ENCODE measurements around the gene ENOPH1. TPM values are rescaled to one million over a fixed set of nuclear protein-coding genes. Genes with fewer than 3 reads are reported as not detected.
A peak's percentile ranks its signal among the peaks of the same experiment; 100 is the strongest.
"Not testable (repeated sequence)": the region's sequence is repeated elsewhere in the genome, so short reads cannot be mapped to it uniquely, and the experiment has no call there.

Gene ENOPH1
- total RNA-seq, 1 donor, result 38.4 TPM

- peak; percentile 54 for DNase-seq (ENCODE audit: insufficient read length, low spot score, missing footprints)
- no peaks in the 10 kb centered on the region for H3K36me3 ChIP-seq (ENCODE audit: insufficient read depth, low read length)
These were observed 26.7 kb upstream of the ENOPH1 start for GRCh38 chr4:82403725-82404124.

GRCh38 chr4:82415061-82415460 is 15.3 kb upstream of the ENOPH1 start:
- not testable (repeated sequence) for H2AFZ ChIP-seq (ENCODE audit: low read length); H3K4me1 ChIP-seq (ENCODE audit: insufficient read depth, low read length); H3K27ac ChIP-seq (ENCODE audit: low read depth, low read length); H3K9me3 ChIP-seq (ENCODE audit: low read depth, low read length); H3K79me2 ChIP-seq (ENCODE audit: insufficient read depth, low read length); H3K36me3 ChIP-seq (ENCODE audit: insufficient read depth, low read length); H3K4me2 ChIP-seq (ENCODE audit: insufficient read depth, low read length); H3K4me3 ChIP-seq (ENCODE audit: insufficient read depth, low read length); H4K20me1 ChIP-seq (ENCODE audit: insufficient read depth, low read length); DNase-seq (ENCODE audit: insufficient read length, low spot score, missing footprints)
- H3K27me3 ChIP-seq (ENCODE audit: insufficient read depth, low read length), result peaks cover 10% of the 10 kb centered on the region

More at GRCh38 chr4:82403725-82404124, 26.7 kb upstream of the ENOPH1 start:
- no peaks in the 10 kb centered on the region for H4K20me1 ChIP-seq (ENCODE audit: insufficient read depth, low read length)
- no peaks in the 10 kb centered on the region for H3K4me1 ChIP-seq (ENCODE audit: insufficient read depth, low read length)
- H3K4me2 ChIP-seq (ENCODE audit: insufficient read depth, low read length), result no peak overlapping the region
- H3K79me2 ChIP-seq (ENCODE audit: insufficient read depth, low read length), result no peaks in the 10 kb centered on the region
- H3K27ac ChIP-seq (ENCODE audit: low read depth, low read length), result no peak overlapping the region
- no peaks in the 10 kb centered on the region for H3K9me3 ChIP-seq (ENCODE audit: low read depth, low read length)
- H3K4me3 ChIP-seq (ENCODE audit: insufficient read depth, low read length), result no peak overlapping the region
- TF ChIP-seq, protein P1, sequence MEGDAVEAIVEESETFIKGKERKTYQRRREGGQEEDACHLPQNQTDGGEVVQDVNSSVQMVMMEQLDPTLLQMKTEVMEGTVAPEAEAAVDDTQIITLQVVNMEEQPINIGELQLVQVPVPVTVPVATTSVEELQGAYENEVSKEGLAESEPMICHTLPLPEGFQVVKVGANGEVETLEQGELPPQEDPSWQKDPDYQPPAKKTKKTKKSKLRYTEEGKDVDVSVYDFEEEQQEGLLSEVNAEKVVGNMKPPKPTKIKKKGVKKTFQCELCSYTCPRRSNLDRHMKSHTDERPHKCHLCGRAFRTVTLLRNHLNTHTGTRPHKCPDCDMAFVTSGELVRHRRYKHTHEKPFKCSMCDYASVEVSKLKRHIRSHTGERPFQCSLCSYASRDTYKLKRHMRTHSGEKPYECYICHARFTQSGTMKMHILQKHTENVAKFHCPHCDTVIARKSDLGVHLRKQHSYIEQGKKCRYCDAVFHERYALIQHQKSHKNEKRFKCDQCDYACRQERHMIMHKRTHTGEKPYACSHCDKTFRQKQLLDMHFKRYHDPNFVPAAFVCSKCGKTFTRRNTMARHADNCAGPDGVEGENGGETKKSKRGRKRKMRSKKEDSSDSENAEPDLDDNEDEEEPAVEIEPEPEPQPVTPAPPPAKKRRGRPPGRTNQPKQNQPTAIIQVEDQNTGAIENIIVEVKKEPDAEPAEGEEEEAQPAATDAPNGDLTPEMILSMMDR (IDR thresholded peaks at IDR 0.05; ENCODE audit: extremely low read depth, low read depth, low read length), result no peak
- no peak overlapping the region for H2AFZ ChIP-seq (ENCODE audit: low read length)
- H3K27me3 ChIP-seq (ENCODE audit: insufficient read depth, low read length), result no peaks in the 10 kb centered on the region

DNA sequence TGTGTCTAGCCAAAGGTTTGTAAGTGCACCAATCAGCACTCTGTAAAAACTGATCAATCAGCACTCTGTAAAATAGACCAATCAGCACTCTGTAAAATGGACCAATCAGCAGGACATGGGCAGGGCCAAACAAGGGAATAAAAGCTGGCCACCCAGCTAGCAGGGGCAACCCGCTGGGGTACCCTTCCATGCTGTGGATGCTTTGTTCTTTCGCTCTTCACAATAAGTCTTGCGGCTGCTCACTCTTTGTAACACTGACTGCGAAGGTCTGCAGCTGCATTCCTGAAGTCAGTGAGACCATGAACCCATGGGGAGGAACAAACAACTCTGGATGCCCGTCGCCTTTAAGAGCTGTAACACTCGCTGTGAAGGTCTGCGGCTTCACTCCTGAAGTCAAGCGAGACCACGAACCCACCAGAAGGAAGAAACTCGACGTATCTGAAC is 14.4 kb upstream of the ENOPH1 start:
- no peaks in the 10 kb centered on the region for H3K79me2 ChIP-seq (ENCODE audit: insufficient read depth, low read length)
- no peaks in the 10 kb centered on the region for H3K4me1 ChIP-seq (ENCODE audit: insufficient read depth, low read length)
- H3K27ac ChIP-seq (ENCODE audit: low read depth, low read length), result no peak overlapping the region
- DNase-seq (ENCODE audit: insufficient read length, low spot score, missing footprints), result no peak
- no peak overlapping the region for H2AFZ ChIP-seq (ENCODE audit: low read length)
- TF ChIP-seq, protein P1 (IDR thresholded peaks at IDR 0.05; ENCODE audit: extremely low read depth, low read depth, low read length), result no peak
- H3K4me2 ChIP-seq (ENCODE audit: insufficient read depth, low read length), result no peak overlapping the region
- H4K20me1 ChIP-seq (ENCODE audit: insufficient read depth, low read length), result no peaks in the 10 kb centered on the region
- H3K4me3 ChIP-seq (ENCODE audit: insufficient read depth, low read length), result no peak overlapping the region
- no peaks in the 10 kb centered on the region for H3K9me3 ChIP-seq (ENCODE audit: low read depth, low read length)
- no peaks in the 10 kb centered on the region for H3K36me3 ChIP-seq (ENCODE audit: insufficient read depth, low read length)
- H3K27me3 ChIP-seq (ENCODE audit: insufficient read depth, low read length), result peaks cover 10% of the 10 kb centered on the region

- DNase-seq (ENCODE audit: insufficient read length, low spot score, missing footprints), result peak; percentile 23
- Histone ChIP-seq H4K20me1 (ENCODE audit: insufficient read depth, low read length) (peaks cover 21% of the 10 kb centered on the region), H3K79me2 (ENCODE audit: insufficient read depth, low read length) (no peaks in the 10 kb centered on the region), H3K27me3 (ENCODE audit: insufficient read depth, low read length) (peaks cover 7% of the 10 kb centered on the region), H3K4me2 (ENCODE audit: insufficient read depth, low read length) (no peak overlapping the region), H3K4me3 (ENCODE audit: insufficient read depth, low read length) (no peak overlapping the region), H3K27ac (ENCODE audit: low read depth, low read length) (no peak overlapping the region), H3K9me3 (ENCODE audit: low read depth, low read length) (no peaks in the 10 kb centered on the region), H3K4me1 (ENCODE audit: insufficient read depth, low read length) (peaks cover 9% of the 10 kb centered on the region), H2AFZ (ENCODE audit: low read length) (no peak overlapping the region), H3K36me3 (ENCODE audit: insufficient read depth, low read length) (peaks cover 14% of the 10 kb centered on the region)
- TF ChIP-seq, protein P1 (IDR thresholded peaks at IDR 0.05; ENCODE audit: extremely low read depth, low read depth, low read length), result no peak
These were observed 10.9 kb upstream of the ENOPH1 start for GRCh38 chr4:82419451-82419850.

Measured in osteoblast (primary cell).